ENCODE data around the gene TBCK. TPM values are rescaled to one million over a fixed set of nuclear protein-coding genes. Genes with fewer than 3 reads are reported as not detected.

Gene TBCK
- total and polyA plus RNA-seq, 2 of the 13 experiments (the other 11 are each of a cell fraction or from before 2014, with no cell fraction given): 51.0 to 62.4 TPM

GRCh38 chr4:106186201-106186600 is 129.8 kb downstream of the TBCK start (continued):
- TF ChIP-seq ZNF687 (CRISPR knock-in tag; IDR thresholded peaks at IDR 0.05) (no peak), ZNF121 (CRISPR knock-in tag; IDR thresholded peaks at IDR 0.05) (no peak), PHB2 (IDR thresholded peaks at IDR 0.05; ENCODE audit: partially characterized antibody) (no peak), ZSCAN25 (CRISPR knock-in tag; IDR thresholded peaks at IDR 0.05) (no peak), U2AF2 (IDR thresholded peaks at IDR 0.05; ENCODE audit: low read depth, low read length) (no peak), ZNF431 (CRISPR knock-in tag; IDR thresholded peaks at IDR 0.05; ENCODE audit: borderline replicate concordance, low read depth) (no peak), ARID2 (CRISPR knock-in tag; IDR thresholded peaks at IDR 0.05; ENCODE audit: borderline replicate concordance) (no peak)

GRCh38 chr4:106183551-106183950 is 132.5 kb downstream of the TBCK start:
- Histone ChIP-seq H3K27ac (ENCODE audit: extremely low read length, insufficient read depth, low read length) (no peak overlapping the region), H2AFZ (ENCODE audit: low read length) (no peak overlapping the region), H3K79me2 (ENCODE audit: insufficient read depth, low read length) (no peaks in the 10 kb centered on the region), H3K9ac (ENCODE audit: insufficient read depth, low read depth, low read length) (no peak overlapping the region), H3K9me3 (ENCODE audit: low read length) (no peaks in the 10 kb centered on the region), H3K4me1 (ENCODE audit: insufficient read depth, low read length) (no peaks in the 10 kb centered on the region), H3K4me2 (ENCODE audit: low read depth, low read length) (no peak overlapping the region), H3K4me3 (replicated peaks in 1 of 3; ENCODE audit: insufficient read depth in 1 of 3, low read depth in 2 of 3, low read length in 3 of 3) (no peak overlapping the region), H3K27me3 (ENCODE audit: control insufficient read depth in 1 of 2, insufficient read depth in 2 of 2, low read length in 2 of 2) (no peaks in the 10 kb centered on the region), H4K20me1 (ENCODE audit: insufficient read depth, low read length) (no peaks in the 10 kb centered on the region), H3K36me3 (replicated peaks in 1 of 2; ENCODE audit: control insufficient read depth in 1 of 2, insufficient read depth in 2 of 2, low read length in 2 of 2) (peaks cover 1 to 5% of the 10 kb centered on the region in 2 experiments; a peak in 2 of 5 replicates)
- no peak for ATAC-seq
- BruUV-seq (replicated peaks): no TSS peak
- ChIA-PET CTCF (ENCODE audit: low intra/inter-chr PET ratio, low total read pairs) (no interaction called here), POLR2A (no interaction called here)
- no peak for TF ChIP-seq ZNF230 (CRISPR knock-in tag; IDR thresholded peaks at IDR 0.05)
- TF ChIP-seq NFYC (CRISPR knock-in tag; IDR thresholded peaks at IDR 0.05): no peak
- no peak for TF ChIP-seq FOXM1 (CRISPR knock-in tag; IDR thresholded peaks at IDR 0.05)
- TF ChIP-seq ZNF615 (CRISPR knock-in tag; IDR thresholded peaks at IDR 0.05; ENCODE audit: borderline replicate concordance): no peak
- DNase-seq (ENCODE audit: low spot score): no peak
- intact Hi-C loops (cut with micrococcal nuclease; ENCODE audit: unreplicated experiment): no loop called here
- no peak for FAIRE-seq
- in situ Hi-C loops (cut with HindIII; ENCODE audit: extremely low pct_ligation_motif_present, low pct_unique_long_range_greater_than_20kb): no loop called here
